Calu3 (cell line): ENCODE measurements around the gene ZNF407. TPM values are rescaled to one million over a fixed set of nuclear protein-coding genes. Genes with fewer than 3 reads are reported as not detected.
"Not testable (repeated sequence)": the region's sequence is repeated elsewhere in the genome, so short reads cannot be mapped to it uniquely, and the experiment has no call there.

ENCODE experiments used
- BruUV-seq: library from RNA; stranded (reverse); fragments of 400-500 nt; replicated peaks from 2 replicates; lab custom pipeline; 2021; lab: Mats Ljungman, UMichigan
- CTCF ChIA-PET: fragments of 300-600 bp; sonication (Branson Sonifier 250); formaldehyde crosslinking; loops from one replicate; lab custom pipeline; 2022; ENCODE audit warnings: antibody characterized with exemption; lab: Charles Lee
- DNase-seq: peaks from one replicate; pipeline ENCODE4 v3.0.0; 2022
- H3K27ac Mint-ChIP-seq: one replicate; pipeline ENCODE4 v1.8.0; 2022; ENCODE audit warnings: mixed read lengths; ENCODE audit not compliant: unreplicated experiment
- H3K27me3 Mint-ChIP-seq: one replicate; pipeline ENCODE4 v1.8.0; 2022; ENCODE audit warnings: mixed read lengths; ENCODE audit not compliant: unreplicated experiment
- H3K36me3 Mint-ChIP-seq: one replicate; pipeline ENCODE4 v1.8.0; 2022; ENCODE audit warnings: mild to moderate bottlenecking, moderate library complexity, mixed read lengths; ENCODE audit not compliant: insufficient read depth, unreplicated experiment
- H3K4me1 Mint-ChIP-seq: one replicate; pipeline ENCODE4 v1.8.0; 2022; ENCODE audit warnings: mild to moderate bottlenecking, low read depth, mixed read lengths; ENCODE audit not compliant: unreplicated experiment
- H3K4me3 Mint-ChIP-seq: one replicate; pipeline ENCODE4 v1.8.0; 2022; ENCODE audit warnings: mild to moderate bottlenecking, low read depth, moderate library complexity, mixed read lengths; ENCODE audit not compliant: unreplicated experiment
- H3K9me3 Mint-ChIP-seq: one replicate; pipeline ENCODE4 v1.8.0; 2022; ENCODE audit warnings: low read depth, mixed read lengths; ENCODE audit not compliant: unreplicated experiment
- CTCF ChIP-seq: fragments of 200-600 bp; IDR thresholded peaks from one replicate; pipeline ENCODE4 v1.8.0; 2022; ENCODE audit warnings: antibody characterized with exemption; ENCODE audit not compliant: unreplicated experiment
- intact Hi-C: fragments of 100-400 bp; cut with micrococcal nuclease; formaldehyde crosslinking; loops from one replicate; pipeline ENCODE4 v1.10.0; 2022; ENCODE audit not compliant: unreplicated experiment
- total RNA-seq: library from RNA; stranded (reverse); gene quantifications from 2 replicates; pipeline ENCODE4 v1.2.3, GENCODE V29; 2022

Gene ZNF407
- total RNA-seq, 1 experiment from 2014 or later: 17.4 TPM

DNA sequence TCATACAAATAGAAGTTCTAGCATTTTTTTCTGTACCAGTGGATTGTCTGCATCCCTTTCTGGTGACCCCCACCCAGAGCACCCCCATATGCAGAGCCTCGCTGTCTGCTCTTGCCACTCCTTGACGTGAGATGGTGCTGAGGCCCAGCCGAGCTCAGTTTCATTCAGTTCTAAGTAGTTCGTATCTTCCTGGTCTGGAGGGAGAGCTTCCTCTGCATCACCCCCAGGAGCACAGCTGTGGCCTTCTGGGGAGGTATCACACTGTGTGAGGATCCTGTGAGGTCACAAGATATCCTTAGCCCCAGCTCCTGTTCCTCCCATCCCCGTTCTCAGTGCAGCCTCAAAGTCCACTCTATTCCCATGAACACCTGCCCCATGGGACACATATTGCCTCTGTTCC, 478.6 kb downstream of the ZNF407 start:
- CTCF ChIA-PET: interaction anchor here (0.6 kb wide), 1 partner anchor 520 kb away, joined by 3 read pairs; no protein-coding TSS in a partner anchor
- H3K27ac Mint-ChIP-seq: no peak overlapping the region
- no peak for DNase-seq
- intact Hi-C loops: no loop called here
- H3K36me3 Mint-ChIP-seq: peaks cover 1% of the 10 kb centered on the region
- no peak for TF ChIP-seq CTCF
- H3K4me3 Mint-ChIP-seq: no peak overlapping the region
- peaks cover 9% of the 10 kb centered on the region for H3K27me3 Mint-ChIP-seq
- H3K9me3 Mint-ChIP-seq: peaks cover 2% of the 10 kb centered on the region
- BruUV-seq: no TSS peak
- peaks cover 3% of the 10 kb centered on the region for H3K4me1 Mint-ChIP-seq

DNA sequence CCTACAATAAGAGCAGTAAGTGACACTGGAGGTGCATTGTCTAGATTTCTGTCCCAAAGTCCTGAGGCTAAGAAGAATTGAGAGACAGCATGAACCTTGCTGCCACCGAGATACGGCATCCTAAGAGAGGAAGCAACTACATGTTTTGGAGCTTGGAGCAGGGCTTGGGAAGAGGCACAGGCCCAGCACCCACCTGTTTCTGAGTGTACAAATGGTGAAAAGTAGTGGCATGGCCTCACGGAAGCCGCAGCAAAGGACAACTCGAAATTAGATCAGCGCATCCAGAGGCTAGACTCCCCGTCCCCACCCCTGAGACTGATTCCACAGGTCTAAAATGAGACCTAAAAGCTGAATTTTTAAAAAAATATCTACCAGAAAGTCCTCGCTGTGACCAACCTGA, 483.8 kb downstream of the ZNF407 start:
- no TSS peak for BruUV-seq

DNA sequence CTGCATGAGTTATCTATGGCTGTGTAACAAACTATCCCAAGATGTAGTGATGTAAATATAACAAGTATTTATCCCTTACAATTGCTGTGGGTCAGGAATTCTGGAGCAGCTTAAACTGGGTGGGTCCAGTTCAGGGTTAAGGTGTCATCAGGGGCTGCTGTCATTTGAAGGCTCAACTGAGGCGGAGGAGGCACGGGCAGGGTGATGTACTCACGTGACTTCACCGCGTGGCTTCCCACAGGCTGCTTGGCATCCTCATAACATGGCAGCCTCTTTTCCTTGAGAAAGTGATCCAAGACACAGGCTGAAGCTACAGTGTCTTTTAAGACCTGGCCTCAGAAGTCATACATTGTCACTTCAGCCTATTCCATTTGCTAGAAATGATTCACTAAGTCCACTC, 485.5 kb downstream of the ZNF407 start:
- no peak overlapping the region for H3K4me3 Mint-ChIP-seq
- H3K9me3 Mint-ChIP-seq: peaks cover 5% of the 10 kb centered on the region
- H3K36me3 Mint-ChIP-seq: no peaks in the 10 kb centered on the region
- no peak overlapping the region for H3K27ac Mint-ChIP-seq
- no TSS peak for BruUV-seq
- intact Hi-C loops: no loop called here
- TF ChIP-seq CTCF: no peak
- H3K27me3 Mint-ChIP-seq: peaks cover 10% of the 10 kb centered on the region
- no peaks in the 10 kb centered on the region for H3K4me1 Mint-ChIP-seq
- CTCF ChIA-PET: no interaction called here
- DNase-seq: no peak

More for the DNA sequence above, 483.8 kb downstream of the ZNF407 start:
- DNase-seq: no peak
- H3K4me1 Mint-ChIP-seq: no peaks in the 10 kb centered on the region
- H3K36me3 Mint-ChIP-seq: no peaks in the 10 kb centered on the region
- intact Hi-C loops: no loop called here
- H3K27ac Mint-ChIP-seq: no peak overlapping the region
- no peak overlapping the region for H3K4me3 Mint-ChIP-seq
- CTCF ChIA-PET: no interaction called here
- peaks cover 10% of the 10 kb centered on the region for H3K27me3 Mint-ChIP-seq
- no peak for TF ChIP-seq CTCF
- peaks cover 7% of the 10 kb centered on the region for H3K9me3 Mint-ChIP-seq

- Mint-ChIP-seq H3K4me1 (no peaks in the 10 kb centered on the region), H3K9me3 (peaks cover 5% of the 10 kb centered on the region), H3K27me3 (peaks cover 10% of the 10 kb centered on the region), H3K4me3 (no peak overlapping the region), H3K36me3 (no peaks in the 10 kb centered on the region), H3K27ac (no peak overlapping the region)
- intact Hi-C loops: no loop called here
- DNase-seq: no peak
- CTCF ChIA-PET: no interaction called here
- no peak for TF ChIP-seq CTCF
- BruUV-seq: no TSS peak
Measured at GRCh38 chr18:75083761-75084160, 486.1 kb downstream of the ZNF407 start.

DNA sequence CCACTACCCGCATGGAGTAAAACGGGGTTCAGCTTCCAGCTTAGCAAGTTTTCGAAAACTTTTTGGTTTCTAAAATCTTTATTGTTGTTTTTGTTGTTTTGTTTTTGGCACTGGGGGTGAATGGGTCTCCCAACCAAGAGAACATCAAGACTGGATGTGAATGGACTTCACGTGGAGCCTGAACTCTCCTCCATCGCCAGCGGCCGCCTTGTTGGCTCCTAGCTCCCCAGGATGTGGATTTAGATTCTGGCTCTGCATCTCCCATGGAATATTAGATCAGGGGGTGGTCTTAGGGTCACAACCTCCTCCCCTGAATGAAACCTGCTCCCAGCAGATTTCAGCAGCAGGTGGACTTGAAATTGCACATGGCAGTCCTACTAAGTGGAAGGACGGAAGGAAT, 488.0 kb downstream of the ZNF407 start:
- H3K4me3 Mint-ChIP-seq, H3K36me3 Mint-ChIP-seq, H3K27me3 Mint-ChIP-seq, H3K4me1 Mint-ChIP-seq, H3K27ac Mint-ChIP-seq, H3K9me3 Mint-ChIP-seq, DNase-seq, BruUV-seq, intact Hi-C loops, CTCF ChIA-PET: not testable (repeated sequence)
